ENCODE data around the gene CD2BP2. TPM values are rescaled to one million over a fixed set of nuclear protein-coding genes. Genes with fewer than 3 reads are reported as not detected.
"Not testable (repeated sequence)": the region's sequence is repeated elsewhere in the genome, so short reads cannot be mapped to it uniquely, and the experiment has no call there.

Gene CD2BP2
- total RNA-seq, 1 donor from 2014 or later, result 58.8 TPM

- H3K4me2 ChIP-seq (ENCODE audit: low read length); H4K20me1 ChIP-seq (ENCODE audit: insufficient read depth, low read length); H3K27ac ChIP-seq (ENCODE audit: low read depth, low read length); H3K9me3 ChIP-seq (ENCODE audit: insufficient read depth, low read depth, low read length); H3K36me3 Mint-ChIP-seq (ENCODE audit: low read depth, unreplicated experiment); H3K79me2 ChIP-seq (ENCODE audit: insufficient read depth, low read length); H3K27ac Mint-ChIP-seq (ENCODE audit: unreplicated experiment); H2AFZ ChIP-seq (ENCODE audit: low read depth, low read length); H3K27me3 ChIP-seq (ENCODE audit: insufficient read depth, low read length); H3K4me1 Mint-ChIP-seq (ENCODE audit: low read depth, unreplicated experiment); H3K27me3 Mint-ChIP-seq (ENCODE audit: low read depth, unreplicated experiment); DNase-seq (ENCODE audit: low read depth); H3K4me1 ChIP-seq (ENCODE audit: insufficient read depth, low read length); H3K9ac ChIP-seq (ENCODE audit: low read length); H3K9me3 Mint-ChIP-seq (ENCODE audit: unreplicated experiment); FAIRE-seq; H3K4me3 ChIP-seq (ENCODE audit: insufficient read depth, low read depth, low read length); H3K36me3 ChIP-seq (ENCODE audit: insufficient read depth, low read length); H3K4me3 Mint-ChIP-seq (ENCODE audit: unreplicated experiment): not testable (repeated sequence)
These were observed 44.2 kb downstream of the CD2BP2 start for GRCh38 chr16:30310937-30311336.

- H4K20me1 ChIP-seq (ENCODE audit: insufficient read depth, low read length); H3K36me3 Mint-ChIP-seq (ENCODE audit: low read depth, unreplicated experiment); H3K4me3 Mint-ChIP-seq (ENCODE audit: unreplicated experiment); H3K4me2 ChIP-seq (ENCODE audit: low read length); H3K4me3 ChIP-seq (ENCODE audit: insufficient read depth, low read depth, low read length); H3K27ac Mint-ChIP-seq (ENCODE audit: unreplicated experiment); DNase-seq (ENCODE audit: low read depth); H3K36me3 ChIP-seq (ENCODE audit: insufficient read depth, low read length); H3K27ac ChIP-seq (ENCODE audit: low read depth, low read length); H3K4me1 ChIP-seq (ENCODE audit: insufficient read depth, low read length); H3K27me3 ChIP-seq (ENCODE audit: insufficient read depth, low read length); H3K4me1 Mint-ChIP-seq (ENCODE audit: low read depth, unreplicated experiment); H2AFZ ChIP-seq (ENCODE audit: low read depth, low read length); H3K9me3 ChIP-seq (ENCODE audit: insufficient read depth, low read depth, low read length); H3K27me3 Mint-ChIP-seq (ENCODE audit: low read depth, unreplicated experiment); H3K79me2 ChIP-seq (ENCODE audit: insufficient read depth, low read length); FAIRE-seq; H3K9ac ChIP-seq (ENCODE audit: low read length); H3K9me3 Mint-ChIP-seq (ENCODE audit: unreplicated experiment): not testable (repeated sequence)
These were observed 45.9 kb downstream of the CD2BP2 start for GRCh38 chr16:30309255-30309654.

Other genes starting within 250 kb of the CD2BP2 start
- 1.8 and 3.6 TPM in 2 replicates for gene GDPD3, start 241.8 kb downstream of the CD2BP2 start, total RNA-seq
- gene MAPK3, start 232.1 kb downstream of the CD2BP2 start, total RNA-seq, result 28.7 and 35.1 TPM in 2 replicates
- gene CORO1A, start 171.7 kb downstream of the CD2BP2 start, total RNA-seq, result 3.1 and 4.0 TPM in 2 replicates
- gene BOLA2B, start 161.6 kb downstream of the CD2BP2 start, total RNA-seq, result 125 and 149 TPM in 2 replicates
- gene SLX1A, start 161.4 kb downstream of the CD2BP2 start, total RNA-seq, result 10.9 and 14.5 TPM in 2 replicates
- gene SULT1A3, start 156.1 kb downstream of the CD2BP2 start, total RNA-seq, result 8.6 and 11.9 TPM in 2 replicates
- 7.7 and 12.3 TPM in 2 replicates for gene NPIPB13, start 106.8 kb downstream of the CD2BP2 start, total RNA-seq
- gene TBC1D10B, start 15.2 kb upstream of the CD2BP2 start, total RNA-seq, result 50.3 and 50.8 TPM in 2 replicates
- gene MYL11, start 19.5 kb upstream of the CD2BP2 start, total RNA-seq, result not detected in 2 replicates
- gene SEPTIN1, start 27.3 kb upstream of the CD2BP2 start, total RNA-seq, result 0.48 and 0.96 TPM in 2 replicates
- 16.0 and 19.5 TPM in 2 replicates for gene ZNF48, start 40.1 kb upstream of the CD2BP2 start, total RNA-seq
- 13.9 and 15.5 TPM in 2 replicates for gene ZNF771, start 52.3 kb upstream of the CD2BP2 start, total RNA-seq
- 31.0 and 36.5 TPM in 2 replicates for gene DCTPP1, start 74.7 kb upstream of the CD2BP2 start, total RNA-seq
- 37.0 and 38.2 TPM in 2 replicates for gene SEPHS2, start 90.6 kb upstream of the CD2BP2 start, total RNA-seq
- 0.23 TPM in 1 of 2 replicates, not detected in the other for gene ITGAL, start 117.4 kb upstream of the CD2BP2 start, total RNA-seq
- 23.1 and 26.6 TPM in 2 replicates for gene ZNF768, start 171.3 kb upstream of the CD2BP2 start, total RNA-seq
- 5.2 and 6.6 TPM in 2 replicates for gene ZNF747, start 179.6 kb upstream of the CD2BP2 start, total RNA-seq
- gene ZNF764, start 203.1 kb upstream of the CD2BP2 start, total RNA-seq, result 6.9 and 8.5 TPM in 2 replicates
- gene ZNF688, start 216.4 kb upstream of the CD2BP2 start, total RNA-seq, result 5.4 and 5.9 TPM in 2 replicates
- 9.3 and 9.7 TPM in 2 replicates for gene ZNF785, start 230.4 kb upstream of the CD2BP2 start, total RNA-seq